Urinary bladder (tissue), 4 donors: Measurements from ENCODE around the gene PIWIL1. TPM values are rescaled to one million over a fixed set of nuclear protein-coding genes. Genes with fewer than 3 reads are reported as not detected.

Source experiments
- DNase-seq: peaks from one replicate; pipeline ENCODE4 v3.0.0-alpha.2; 2015; ENCODE audit errors: extremely low spot score
- H3K27ac ChIP-seq: one replicate; pipeline ENCODE4 v1.5.1; 2013; ENCODE audit warnings: low read depth, mild to moderate bottlenecking, moderate library complexity
- H3K36me3 ChIP-seq: one replicate; pipeline ENCODE4 v1.6.1; 2013; ENCODE audit warnings: mild to moderate bottlenecking, moderate library complexity; ENCODE audit not compliant: insufficient read depth
- H3K4me1 ChIP-seq: one replicate; pipeline ENCODE4 v1.6.1; 2013; ENCODE audit warnings: mild to moderate bottlenecking, moderate library complexity; ENCODE audit not compliant: insufficient read depth
- H3K4me3 ChIP-seq: one replicate; pipeline ENCODE4 v1.5.1; 2013; ENCODE audit warnings: low read depth, low read length
- WGBS: extraction: QIAGEN DNeasy Blood & Tissue Kit; methylation state at CpG from one replicate; pipeline ENCODE4 v1.1.7; 2013; 5-methylcytosine and 5-hydroxymethylcytosine counted together
- polyA plus RNA-seq: library from polyadenylated mRNA; stranded (reverse); fragments of 200-250 nt; gene quantifications from one replicate; pipeline ENCODE4 v1.2.3, GENCODE V29; 2013
- total RNA-seq: library from RNA; depleted of rRNA; stranded (reverse); fragments of >200 nt; gene quantifications from one replicate; pipeline ENCODE4 v1.2.3, GENCODE V29; 2014
- donor health status: healthy with polysubstance abuse.
- donor health status: healthy.

PIWIL1 gene
- total RNA-seq = 0.21 TPM
- polyA plus RNA-seq = not detected

- Histone ChIP-seq H3K4me1 (no peaks in the 10 kb centered on the region), H3K36me3 (no peaks in the 10 kb centered on the region), H3K27ac (no peak within 1 kb of the TSS), H3K4me3 (no peak within 1 kb of the TSS)
- 61% methylated on average over 79 of the region's 79 CpGs for WGBS
- no peak for DNase-seq
These were observed at the start of gene PIWIL1 for GRCh38 chr12:130337488-130338303. TSS of gene PIWIL1 (plus strand) at chr12:130337887. CDS start at chr12:130342592, 4,705 bp downstream.

- Histone ChIP-seq H3K4me1 (no peaks in the 10 kb centered on the region), H3K36me3 (no peaks in the 10 kb centered on the region), H3K4me3 (no peak overlapping the region), H3K27ac (no peak overlapping the region)
- 38% methylated on average over 4 of the region's 4 CpGs for WGBS
- DNase-seq = no peak
These were observed 49.5 kb upstream of the PIWIL1 start for GRCh38 chr12:130288206-130288605.

GRCh38 chr12:130288691-130289090 lies 49.0 kb upstream of the PIWIL1 start:
- Histone ChIP-seq H3K36me3 (no peaks in the 10 kb centered on the region), H3K4me3 (no peak overlapping the region), H3K27ac (no peak overlapping the region), H3K4me1 (no peaks in the 10 kb centered on the region)
- WGBS = 75% methylated on average over 6 of the region's 6 CpGs
- no peak for DNase-seq

- 92% methylated on average over 1 of the region's 1 CpG for WGBS
- no peak for DNase-seq
- Histone ChIP-seq H3K36me3 (no peaks in the 10 kb centered on the region), H3K4me1 (no peaks in the 10 kb centered on the region), H3K4me3 (no peak overlapping the region), H3K27ac (no peak overlapping the region)
These were observed 47.6 kb upstream of the PIWIL1 start for GRCh38 chr12:130290114-130290513.

- WGBS = 85% methylated on average over 5 of the region's 5 CpGs
These were observed 39.2 kb upstream of the PIWIL1 start for GRCh38 chr12:130298322-130299021.

GRCh38 chr12:130299574-130299973 lies 38.1 kb upstream of the PIWIL1 start:
- no peak for DNase-seq
- H3K4me1 ChIP-seq = no peaks in the 10 kb centered on the region
- no peak overlapping the region for H3K27ac ChIP-seq
- H3K4me3 ChIP-seq = no peak overlapping the region
- WGBS = 63% methylated on average over 6 of the region's 6 CpGs
- H3K36me3 ChIP-seq = no peaks in the 10 kb centered on the region

More at GRCh38 chr12:130298322-130299021, 39.2 kb upstream of the PIWIL1 start:
- H3K36me3 ChIP-seq = no peaks in the 10 kb centered on the region
- no peak for DNase-seq
- H3K4me3 ChIP-seq = no peak overlapping the region
- no peaks in the 10 kb centered on the region for H3K4me1 ChIP-seq
- H3K27ac ChIP-seq = no peak overlapping the region

GRCh38 chr12:130300090-130300489 lies 37.6 kb upstream of the PIWIL1 start:
- H3K36me3 ChIP-seq = no peaks in the 10 kb centered on the region
- no peak overlapping the region for H3K27ac ChIP-seq
- H3K4me1 ChIP-seq = no peaks in the 10 kb centered on the region
- no peak overlapping the region for H3K4me3 ChIP-seq
- 91% methylated on average over 4 of the region's 4 CpGs for WGBS
- DNase-seq = no peak

- Histone ChIP-seq H3K36me3 (no peaks in the 10 kb centered on the region), H3K4me3 (no peak overlapping the region), H3K27ac (no peak overlapping the region), H3K4me1 (no peaks in the 10 kb centered on the region)
- WGBS = 59% methylated on average over 21 of the region's 21 CpGs
- DNase-seq = no peak
These were observed 36.8 kb upstream of the PIWIL1 start for GRCh38 chr12:130300737-130301535.

- no peaks in the 10 kb centered on the region for H3K4me1 ChIP-seq
- no peak overlapping the region for H3K4me3 ChIP-seq
- H3K36me3 ChIP-seq = no peaks in the 10 kb centered on the region
- no peak overlapping the region for H3K27ac ChIP-seq
- 77% methylated on average over 14 of the region's 14 CpGs for WGBS
- no peak for DNase-seq
These were observed 36.1 kb upstream of the PIWIL1 start for GRCh38 chr12:130301559-130301958.

- 57% methylated on average over 8 of the region's 8 CpGs for WGBS
- no peak for DNase-seq
- no peaks in the 10 kb centered on the region for H3K36me3 ChIP-seq
- H3K4me1 ChIP-seq = no peaks in the 10 kb centered on the region
- no peak overlapping the region for H3K4me3 ChIP-seq
- H3K27ac ChIP-seq = no peak overlapping the region
These were observed 33.9 kb upstream of the PIWIL1 start for GRCh38 chr12:130303781-130304180.

- H3K4me3 ChIP-seq = no peak overlapping the region
- no peaks in the 10 kb centered on the region for H3K36me3 ChIP-seq
- no peaks in the 10 kb centered on the region for H3K4me1 ChIP-seq
- H3K27ac ChIP-seq = no peak overlapping the region
- DNase-seq = no peak
- WGBS = 87% methylated on average over 14 of the region's 14 CpGs
These were observed 29.8 kb upstream of the PIWIL1 start for GRCh38 chr12:130307859-130308258.

GRCh38 chr12:130308393-130308792 lies 29.3 kb upstream of the PIWIL1 start:
- no peak for DNase-seq
- no peaks in the 10 kb centered on the region for H3K36me3 ChIP-seq
- no peak overlapping the region for H3K27ac ChIP-seq
- no peak overlapping the region for H3K4me3 ChIP-seq
- 84% methylated on average over 6 of the region's 6 CpGs for WGBS
- H3K4me1 ChIP-seq = no peaks in the 10 kb centered on the region

GRCh38 chr12:130316251-130316650 lies 21.4 kb upstream of the PIWIL1 start:
- WGBS = 54% methylated on average over 3 of the region's 3 CpGs
- no peak for DNase-seq
- Histone ChIP-seq H3K36me3 (no peaks in the 10 kb centered on the region), H3K4me3 (no peak overlapping the region), H3K27ac (no peak overlapping the region), H3K4me1 (no peaks in the 10 kb centered on the region)
